Duodenal mucosa (tissue), 2 donors: Measurements from ENCODE around the gene GAPDHS.

Experiments
- H3K27ac ChIP-seq: one replicate; pipeline ENCODE4 v1.7.0; 2013; ENCODE audit warnings: low read depth, low read length
- H3K27me3 ChIP-seq, 2 donors: one replicate each; pipeline ENCODE4 v1.7.0; 2013; ENCODE audit warnings: low read length in 2 of 2, control low read depth in 1 of 2; ENCODE audit not compliant: insufficient read depth in 2 of 2, control insufficient read depth in 1 of 2
- H3K36me3 ChIP-seq, 2 donors: one replicate each; pipeline ENCODE4 v1.7.0; 2013; ENCODE audit warnings: low read length in 2 of 2, control low read depth in 1 of 2; ENCODE audit not compliant: insufficient read depth in 2 of 2, control insufficient read depth in 1 of 2
- H3K4me1 ChIP-seq, 2 donors: one replicate each; pipeline ENCODE4 v1.7.0; 2013; ENCODE audit warnings: low read length in 2 of 2, control low read depth in 1 of 2; ENCODE audit not compliant: insufficient read depth in 2 of 2, control insufficient read depth in 1 of 2
- H3K4me3 ChIP-seq, 2 donors: one replicate each; pipeline ENCODE4 v1.7.0; 2013; ENCODE audit warnings: low read length in 2 of 2, low read depth in 1 of 2
- H3K9ac ChIP-seq, 2 donors: one replicate each; pipeline ENCODE4 v1.7.0; 2013; ENCODE audit warnings: low read length in 2 of 2, low read depth in 1 of 2
- H3K9me3 ChIP-seq, 2 donors: one replicate each; pipeline ENCODE4 v1.7.0; 2013; ENCODE audit warnings: low read length in 2 of 2, control low read depth in 1 of 2; ENCODE audit not compliant: control insufficient read depth in 1 of 2

Gene GAPDHS

DNA sequence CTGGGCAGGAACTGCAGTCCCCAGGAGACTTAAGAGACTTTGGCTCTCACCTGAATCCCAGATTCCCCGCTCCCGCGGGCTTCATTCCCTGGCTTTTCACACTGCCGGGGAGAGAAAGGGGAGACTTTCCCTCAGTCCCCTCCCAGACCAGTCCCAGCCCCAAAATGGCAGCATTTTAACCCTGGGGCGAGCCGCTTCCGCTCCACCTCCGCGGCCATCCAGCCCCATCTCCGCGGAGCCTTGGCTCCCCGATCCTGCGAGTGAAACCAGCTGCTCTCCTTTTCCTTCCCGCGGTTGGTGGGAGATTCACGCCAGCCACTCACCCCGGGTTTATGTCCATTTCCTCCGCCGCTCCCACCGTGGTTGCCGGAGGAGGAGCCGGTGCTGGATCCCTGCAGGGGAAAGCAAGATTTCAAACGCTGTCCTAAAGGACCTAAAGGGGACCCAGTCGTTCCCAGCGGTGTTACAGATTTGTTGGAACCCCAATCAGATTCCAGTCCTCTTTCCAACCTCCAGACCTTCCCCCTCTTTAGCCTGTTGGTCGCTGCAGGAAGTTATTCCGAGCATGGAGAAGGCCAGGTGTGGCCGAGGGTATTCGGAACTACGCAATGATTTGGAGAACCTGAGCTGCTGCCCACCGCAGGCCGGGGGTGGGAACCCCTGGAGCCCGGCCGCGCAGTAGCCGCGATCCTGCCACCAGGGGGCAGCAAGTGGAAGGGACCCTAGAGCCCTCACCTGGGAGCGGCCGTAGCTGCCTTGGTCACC is 23.2 kb upstream of the GAPDHS start:
- Histone ChIP-seq H3K36me3 (no peaks in the 10 kb centered on the region), H3K4me1 (peaks cover 16% of the 10 kb centered on the region in 2 donors), H3K4me3 (peak overlapping the region; percentile 53 to 55), H3K27me3 (peaks cover 19 to 29% of the 10 kb centered on the region in 2 donors), H3K27ac (no peak overlapping the region), H3K9ac (peak overlapping the region; percentile 35 to 55), H3K9me3 (no peaks in the 10 kb centered on the region)

DNA sequence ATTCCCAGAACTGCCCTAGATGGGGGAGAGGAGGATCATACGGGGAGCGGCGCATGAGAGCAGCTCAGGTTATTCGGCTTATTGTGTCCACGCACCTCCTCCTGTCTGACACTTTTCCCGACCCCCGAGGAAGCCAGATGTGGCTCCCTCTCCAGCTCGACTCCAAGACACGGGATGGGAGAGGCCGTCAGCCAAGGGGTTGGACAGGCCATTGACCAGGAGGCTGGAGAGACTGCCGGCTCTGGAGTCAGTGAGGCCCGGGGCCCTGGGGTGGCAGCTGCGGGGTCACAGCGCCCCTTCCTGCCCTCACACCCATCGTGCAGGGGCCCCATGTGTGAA is 22.7 kb upstream of the GAPDHS start:
- peak overlapping the region in 1 of 2 donors; percentile 55 for H3K4me3 ChIP-seq
- peaks cover 16% of the 10 kb centered on the region in 2 donors for H3K4me1 ChIP-seq
- no peak overlapping the region for H3K27ac ChIP-seq
- H3K9me3 ChIP-seq = no peaks in the 10 kb centered on the region
- no peaks in the 10 kb centered on the region for H3K36me3 ChIP-seq
- peaks cover 19 to 29% of the 10 kb centered on the region in 2 donors for H3K27me3 ChIP-seq
- no peak overlapping the region for H3K9ac ChIP-seq

DNA sequence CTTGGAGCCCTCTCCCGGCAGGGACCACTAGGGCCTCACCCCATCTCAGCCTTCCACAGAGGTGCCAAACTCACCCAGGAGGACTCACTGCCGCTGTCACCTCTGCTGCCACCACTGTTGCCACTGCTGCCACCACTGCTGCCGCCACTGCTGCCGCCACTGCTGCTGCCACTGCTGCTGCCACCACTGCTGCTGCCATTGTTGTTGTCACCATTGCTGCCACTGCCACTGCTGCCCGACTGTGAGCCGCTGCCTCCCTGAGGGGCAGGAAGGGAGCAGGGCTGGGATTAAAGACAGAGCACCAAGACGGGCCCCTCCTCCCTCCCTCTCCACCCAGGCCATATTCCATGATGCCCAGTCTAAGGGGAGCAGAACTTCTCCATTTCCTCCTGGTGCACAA is 21.9 kb upstream of the GAPDHS start:
- Histone ChIP-seq H3K9me3 (no peaks in the 10 kb centered on the region), H3K4me1 (peaks cover 16% of the 10 kb centered on the region in 2 donors), H3K27ac (no peak overlapping the region), H3K9ac (no peak overlapping the region), H3K36me3 (no peaks in the 10 kb centered on the region), H3K4me3 (no peak overlapping the region), H3K27me3 (peaks cover 19 to 29% of the 10 kb centered on the region in 2 donors)

DNA sequence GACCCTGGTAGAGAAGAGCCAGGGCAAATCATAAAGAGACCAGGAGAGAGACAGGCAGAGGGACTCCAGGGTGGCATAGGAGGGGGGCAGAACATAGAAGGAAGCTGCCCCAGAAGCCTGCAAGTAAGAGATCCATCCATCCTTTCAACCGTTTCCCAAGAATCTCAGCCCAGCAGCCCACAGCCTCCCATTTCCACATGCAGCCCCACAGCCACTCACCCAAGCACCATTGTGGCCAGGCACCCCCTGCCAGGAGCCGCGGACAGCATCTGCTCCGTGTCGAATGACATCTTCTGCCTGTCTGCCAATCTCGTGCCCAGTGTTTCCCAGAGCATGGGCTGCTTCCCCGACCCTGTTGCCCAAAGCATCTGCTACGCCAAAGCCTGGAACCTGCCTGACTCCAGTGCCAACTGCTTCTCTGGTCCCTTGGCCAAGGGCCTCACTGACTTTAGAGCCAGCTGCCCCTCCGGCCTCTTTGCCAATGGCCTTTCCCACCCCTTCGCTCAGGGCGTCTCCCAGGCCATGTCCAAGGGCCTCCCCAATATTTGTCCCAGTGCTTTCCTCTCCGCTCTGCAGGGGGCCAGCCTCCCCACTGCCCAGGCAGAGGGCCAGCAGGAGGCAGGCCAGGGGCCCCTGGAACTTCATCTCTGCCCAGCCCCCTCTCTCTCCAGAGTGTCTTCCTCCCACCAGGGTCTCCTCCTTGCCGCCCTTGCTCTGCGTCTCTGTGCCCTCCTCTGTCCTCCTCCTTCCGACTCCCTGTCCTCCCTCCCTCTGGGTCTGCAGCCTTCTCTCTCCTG is 20.2 kb upstream of the GAPDHS start:
- Histone ChIP-seq H3K27me3 (peaks cover 14 to 21% of the 10 kb centered on the region in 2 donors), H3K9ac (no peak overlapping the region), H3K9me3 (no peaks in the 10 kb centered on the region), H3K4me3 (no peak overlapping the region), H3K36me3 (no peaks in the 10 kb centered on the region), H3K4me1 (peaks cover 16% of the 10 kb centered on the region in 2 donors), H3K27ac (no peak overlapping the region)

DNA sequence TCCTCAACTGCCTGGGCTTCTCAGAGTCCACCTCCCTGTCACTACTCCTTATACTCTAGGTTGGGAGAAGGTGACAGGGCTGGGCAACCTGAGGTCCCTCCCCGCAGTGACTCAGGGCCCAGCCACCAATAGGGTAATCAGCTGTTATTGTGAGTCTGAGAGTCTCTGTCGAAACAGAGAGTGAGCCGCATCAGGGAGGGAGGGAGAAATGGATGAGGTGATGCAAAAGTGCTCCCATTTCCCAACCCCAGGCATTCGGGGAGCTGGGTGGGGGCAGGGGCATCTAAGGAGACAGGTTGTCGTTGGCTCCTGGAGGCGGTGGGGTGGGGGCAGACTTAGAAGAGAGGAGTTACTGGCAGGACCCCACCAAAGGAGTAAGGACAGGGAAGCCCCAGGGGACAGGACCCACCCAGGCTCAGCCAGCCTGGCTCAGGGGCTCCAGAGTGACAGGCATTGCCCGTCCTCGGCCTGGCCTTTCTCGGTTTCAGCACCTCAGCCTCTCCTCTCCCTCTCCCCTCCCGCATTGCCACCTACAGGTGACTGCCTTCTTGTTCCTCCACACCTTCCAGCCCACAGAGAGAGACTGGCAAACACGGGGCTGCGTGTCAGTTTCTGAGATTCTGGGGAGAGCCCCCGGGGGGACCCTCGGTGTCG is 19.5 kb upstream of the GAPDHS start, which contains the start of gene DMKN:
Gene DMKN (minus strand): TSS at position 22 of the 654 bp plus-strand sequence. CDS start 174 bp downstream, outside the sequence.
- no peak within 1 kb of the TSS for H3K4me3 ChIP-seq
- peaks cover 14 to 19% of the 10 kb centered on the region in 2 donors for H3K27me3 ChIP-seq
- H3K9me3 ChIP-seq = no peaks in the 10 kb centered on the region
- no peaks in the 10 kb centered on the region for H3K36me3 ChIP-seq
- peaks cover 16% of the 10 kb centered on the region in 2 donors for H3K4me1 ChIP-seq
- no peak within 1 kb of the TSS for H3K9ac ChIP-seq
- H3K27ac ChIP-seq = no peak within 1 kb of the TSS

DNA sequence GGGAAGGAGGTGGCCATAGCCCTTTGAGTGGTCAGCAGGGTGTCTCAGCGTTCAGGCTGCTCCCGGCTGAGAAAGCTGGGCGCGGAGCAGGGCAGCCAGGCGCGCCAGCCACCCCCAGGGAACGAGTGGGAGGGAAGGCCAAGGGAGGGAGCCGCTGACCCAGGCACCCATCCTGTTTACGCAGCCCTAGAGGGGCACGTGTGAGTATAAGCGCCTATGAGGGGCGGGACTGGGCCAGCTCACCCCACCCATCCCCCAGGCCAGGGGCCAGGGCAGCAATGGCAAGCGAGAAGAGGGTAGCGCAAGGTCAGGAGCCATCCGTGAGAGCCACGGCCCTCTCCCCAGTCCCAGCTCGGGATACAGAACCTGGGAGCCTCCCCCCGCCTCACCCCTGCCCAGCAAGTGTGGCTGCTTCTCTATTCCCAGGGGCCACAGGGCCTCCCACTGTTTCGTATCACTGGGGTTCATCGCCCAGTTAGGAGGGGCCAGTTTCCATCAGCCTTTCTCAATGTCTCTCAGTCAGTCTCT is 18.9 kb upstream of the GAPDHS start:
- Histone ChIP-seq H3K4me1 (peaks cover 14% of the 10 kb centered on the region in 2 donors), H3K27ac (no peak overlapping the region), H3K9me3 (no peaks in the 10 kb centered on the region), H3K9ac (no peak overlapping the region), H3K27me3 (peaks cover 16 to 17% of the 10 kb centered on the region in 2 donors), H3K36me3 (no peaks in the 10 kb centered on the region), H3K4me3 (no peak overlapping the region)

DNA sequence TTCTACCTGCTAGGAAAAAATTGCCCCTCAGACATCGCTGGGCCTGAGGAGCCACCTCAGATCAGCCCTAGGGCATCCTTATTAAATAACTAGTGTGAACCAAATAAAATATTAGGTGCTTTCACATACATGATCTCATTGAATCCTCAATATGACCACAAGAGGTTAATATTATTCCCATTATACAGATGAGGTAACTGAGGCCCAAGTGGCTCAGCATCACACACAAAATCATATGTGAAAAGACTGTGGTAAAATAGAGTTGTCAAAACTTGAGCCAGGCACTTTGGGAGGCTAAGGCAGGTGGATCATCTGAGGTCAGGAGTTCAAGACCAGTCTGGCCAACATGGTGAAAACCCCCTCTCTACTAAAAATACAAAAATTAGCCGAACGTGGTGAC is 16.9 kb upstream of the GAPDHS start:
- H3K4me3 ChIP-seq = no peak overlapping the region
- no peaks in the 10 kb centered on the region for H3K36me3 ChIP-seq
- peaks cover 0 to 10% of the 10 kb centered on the region in 2 donors for H3K27me3 ChIP-seq
- H3K4me1 ChIP-seq = no peaks in the 10 kb centered on the region
- H3K9ac ChIP-seq = no peak overlapping the region
- no peaks in the 10 kb centered on the region for H3K9me3 ChIP-seq
- no peak overlapping the region for H3K27ac ChIP-seq

DNA sequence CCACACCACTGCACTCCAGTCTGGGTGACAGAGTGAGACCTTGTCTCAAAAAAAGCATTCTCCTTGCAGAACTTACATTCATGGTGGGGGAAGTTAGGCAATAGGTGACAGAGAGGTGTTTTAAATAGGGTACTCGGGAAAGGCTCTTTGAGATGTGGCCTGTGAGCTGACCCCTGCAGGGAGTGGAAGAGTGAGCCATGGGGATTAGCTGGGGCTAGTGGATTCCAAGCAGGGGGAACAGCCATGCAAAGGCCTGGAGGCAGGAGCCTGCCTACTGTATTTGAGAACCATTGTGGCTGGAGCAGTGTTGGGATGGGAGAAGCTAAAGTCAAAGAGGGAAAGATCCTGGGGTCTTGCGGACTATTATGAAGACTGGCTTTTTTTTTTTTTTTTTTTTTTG is 15.9 kb upstream of the GAPDHS start:
- Histone ChIP-seq H3K36me3 (no peaks in the 10 kb centered on the region), H3K9me3 (no peaks in the 10 kb centered on the region), H3K27me3 (peaks cover 0 to 10% of the 10 kb centered on the region in 2 donors), H3K27ac (no peak overlapping the region), H3K9ac (no peak overlapping the region), H3K4me1 (no peaks in the 10 kb centered on the region), H3K4me3 (no peak overlapping the region)

DNA sequence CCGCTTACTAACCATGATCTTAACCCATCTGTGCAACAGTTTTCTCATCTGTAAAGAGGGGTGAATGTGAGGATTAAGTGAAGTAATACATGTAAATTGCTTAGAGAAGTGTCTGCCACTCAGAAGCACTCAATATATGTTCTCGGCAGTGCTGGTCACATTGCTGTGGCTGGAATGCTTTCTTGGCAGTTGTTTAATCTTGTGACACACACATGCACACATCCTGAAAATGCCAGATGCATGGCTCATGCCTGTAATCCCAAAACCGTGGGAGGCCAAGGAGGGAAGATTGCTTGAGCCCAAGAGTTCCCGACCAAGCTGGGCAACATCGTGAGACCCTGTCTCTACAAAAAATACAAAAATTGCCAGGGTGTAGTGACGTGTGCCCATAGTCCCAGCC is 14.9 kb upstream of the GAPDHS start:
- peaks cover 0 to 10% of the 10 kb centered on the region in 2 donors for H3K27me3 ChIP-seq
- H3K27ac ChIP-seq = no peak overlapping the region
- no peaks in the 10 kb centered on the region for H3K4me1 ChIP-seq
- no peaks in the 10 kb centered on the region for H3K9me3 ChIP-seq
- H3K4me3 ChIP-seq = no peak overlapping the region
- H3K36me3 ChIP-seq = no peaks in the 10 kb centered on the region
- H3K9ac ChIP-seq = no peak overlapping the region

DNA sequence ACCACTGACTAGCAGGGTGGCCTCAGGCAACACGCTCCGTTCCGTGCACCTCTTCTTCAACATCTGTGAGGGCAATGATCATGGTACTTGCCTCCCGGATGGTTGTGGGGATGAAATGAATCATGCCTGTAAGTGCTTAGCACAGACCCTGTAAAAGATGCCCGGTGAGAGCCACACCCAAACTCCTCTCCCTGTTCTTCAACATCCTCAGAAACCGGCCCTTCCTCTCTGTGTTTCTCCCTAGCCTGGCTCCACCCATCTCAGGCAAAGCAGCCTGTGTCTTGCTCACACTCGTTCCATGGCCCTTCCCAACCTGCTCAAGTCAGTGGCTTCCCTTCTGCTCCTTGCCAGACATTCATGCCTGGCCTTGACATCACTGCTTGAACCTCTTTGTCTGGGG is 14.0 kb upstream of the GAPDHS start:
- Histone ChIP-seq H3K9me3 (no peaks in the 10 kb centered on the region), H3K27me3 (peaks cover 0 to 8% of the 10 kb centered on the region in 2 donors), H3K36me3 (no peaks in the 10 kb centered on the region), H3K27ac (no peak overlapping the region), H3K9ac (no peak overlapping the region), H3K4me1 (no peaks in the 10 kb centered on the region), H3K4me3 (no peak overlapping the region)
